ENCODE results near the gene GPA33. TPM values are rescaled to one million over a fixed set of nuclear protein-coding genes. Genes with fewer than 3 reads are reported as not detected.

GPA33 gene
- total RNA-seq, 2 donors from 2014 or later = not detected

DNA sequence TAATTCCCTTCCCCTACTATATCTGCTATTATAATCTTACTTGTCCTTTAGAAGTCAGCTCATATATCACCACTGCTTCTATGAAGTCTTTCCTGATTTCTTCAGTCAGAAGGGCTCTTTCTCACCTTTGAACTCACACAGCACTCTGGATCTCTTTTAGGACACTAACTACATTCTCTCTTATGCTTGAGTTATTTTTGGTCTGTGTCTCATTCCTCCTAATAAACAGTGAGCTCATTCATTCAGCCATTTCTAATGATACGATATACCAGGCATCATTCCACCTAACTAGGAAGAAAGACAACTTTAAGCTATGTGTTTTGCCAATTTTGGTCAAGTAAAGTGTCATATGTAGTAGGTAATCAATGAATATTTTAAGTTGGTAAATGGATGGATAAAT is 2.5 kb upstream of the GPA33 start:
- Histone ChIP-seq H3K36me3 (no peaks in the 10 kb centered on the region), H3K4me3 (no peak overlapping the region), H3K4me1 (replicated peaks) (no peaks in the 10 kb centered on the region), H3K9me3 (no peaks in the 10 kb centered on the region), H3K27me3 (replicated peaks; ENCODE audit: insufficient read depth) (no peaks in the 10 kb centered on the region), H3K27ac (no peak overlapping the region)
- 83% methylated on average over 1 of the region's 1 CpG for WGBS
- no peak for TF ChIP-seq POLR2AphosphoS5 (IDR thresholded peaks at IDR 0.05)
- no peak for TF ChIP-seq POLR2A (IDR thresholded peaks at IDR 0.05)
- TF ChIP-seq, protein P1, sequence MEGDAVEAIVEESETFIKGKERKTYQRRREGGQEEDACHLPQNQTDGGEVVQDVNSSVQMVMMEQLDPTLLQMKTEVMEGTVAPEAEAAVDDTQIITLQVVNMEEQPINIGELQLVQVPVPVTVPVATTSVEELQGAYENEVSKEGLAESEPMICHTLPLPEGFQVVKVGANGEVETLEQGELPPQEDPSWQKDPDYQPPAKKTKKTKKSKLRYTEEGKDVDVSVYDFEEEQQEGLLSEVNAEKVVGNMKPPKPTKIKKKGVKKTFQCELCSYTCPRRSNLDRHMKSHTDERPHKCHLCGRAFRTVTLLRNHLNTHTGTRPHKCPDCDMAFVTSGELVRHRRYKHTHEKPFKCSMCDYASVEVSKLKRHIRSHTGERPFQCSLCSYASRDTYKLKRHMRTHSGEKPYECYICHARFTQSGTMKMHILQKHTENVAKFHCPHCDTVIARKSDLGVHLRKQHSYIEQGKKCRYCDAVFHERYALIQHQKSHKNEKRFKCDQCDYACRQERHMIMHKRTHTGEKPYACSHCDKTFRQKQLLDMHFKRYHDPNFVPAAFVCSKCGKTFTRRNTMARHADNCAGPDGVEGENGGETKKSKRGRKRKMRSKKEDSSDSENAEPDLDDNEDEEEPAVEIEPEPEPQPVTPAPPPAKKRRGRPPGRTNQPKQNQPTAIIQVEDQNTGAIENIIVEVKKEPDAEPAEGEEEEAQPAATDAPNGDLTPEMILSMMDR (IDR thresholded peaks at IDR 0.05) = no peak
- no peak for DNase-seq (ENCODE audit: low spot score)
- intact Hi-C loops (cut with DNase I) = no loop called here

DNA sequence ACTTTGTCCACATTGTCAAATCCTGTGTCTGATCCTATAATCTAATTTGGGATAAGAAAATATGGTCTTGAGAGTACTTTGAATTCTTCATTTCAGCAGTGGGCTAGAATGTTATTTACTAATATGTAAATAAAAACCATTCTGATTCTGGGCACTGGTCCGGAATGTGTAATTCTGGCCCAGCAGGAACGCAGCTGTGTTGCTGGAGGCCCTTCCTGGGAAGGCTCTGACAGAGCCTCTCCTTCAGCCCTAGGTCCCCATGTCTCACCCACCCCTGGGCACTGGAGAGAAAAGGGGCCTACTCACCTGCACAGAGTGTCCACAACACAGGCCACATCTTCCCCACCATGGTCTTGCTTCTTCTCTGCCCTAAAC is 251 bp downstream of the GPA33 start:
- no peak for DNase-seq (ENCODE audit: low spot score)
- WGBS = 70% methylated on average over 2 of the region's 2 CpGs
- Histone ChIP-seq H3K9me3 (no peaks in the 10 kb centered on the region), H3K4me1 (replicated peaks) (no peaks in the 10 kb centered on the region), H3K36me3 (no peaks in the 10 kb centered on the region), H3K27ac (no peak overlapping the region), H3K4me3 (no peak overlapping the region), H3K27me3 (replicated peaks; ENCODE audit: insufficient read depth) (no peaks in the 10 kb centered on the region)
- TF ChIP-seq, protein P1 (IDR thresholded peaks at IDR 0.05) = no peak
- no peak for TF ChIP-seq POLR2A (IDR thresholded peaks at IDR 0.05)
- no peak for TF ChIP-seq POLR2AphosphoS5 (IDR thresholded peaks at IDR 0.05)
- intact Hi-C loops (cut with DNase I) = no loop called here

DNA sequence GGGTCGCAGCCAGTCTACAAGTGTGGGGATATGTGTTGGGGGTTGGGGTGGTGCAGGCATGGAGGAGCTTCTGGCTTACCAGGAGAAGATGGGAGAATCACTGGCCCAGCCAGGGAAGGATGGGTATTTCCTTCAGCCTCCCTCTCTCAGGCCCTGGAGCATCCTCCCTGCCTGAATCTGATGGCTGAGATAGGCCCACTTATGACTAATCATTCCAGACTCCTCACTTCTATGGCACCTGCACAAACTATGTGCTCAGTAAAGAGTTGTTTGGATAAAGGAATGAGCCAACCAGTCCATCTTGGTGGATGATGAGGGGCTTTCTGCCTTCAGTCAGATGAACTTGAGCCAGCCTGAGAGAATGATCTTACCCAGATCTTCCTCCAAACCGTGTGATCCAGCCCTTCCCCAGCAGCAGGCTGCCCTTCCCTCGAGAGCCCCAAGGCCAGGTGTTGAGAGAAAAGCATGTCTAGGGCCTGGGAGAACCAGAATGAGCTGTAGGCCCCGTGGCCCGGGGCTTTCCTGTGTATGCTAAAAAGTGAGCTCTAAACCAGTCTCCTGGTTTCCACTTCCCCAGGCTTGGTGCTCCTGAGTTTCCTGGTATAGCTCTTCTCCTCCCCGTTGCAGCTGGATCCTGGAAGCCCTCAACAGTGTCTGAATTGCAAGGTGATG is 1.3 kb downstream of the GPA33 start:
- TF ChIP-seq POLR2AphosphoS5 (IDR thresholded peaks at IDR 0.05) = no peak
- TF ChIP-seq, protein P1 (IDR thresholded peaks at IDR 0.05) = no peak
- TF ChIP-seq POLR2A (IDR thresholded peaks at IDR 0.05) = no peak
- no peaks in the 10 kb centered on the region for H3K9me3 ChIP-seq
- no peaks in the 10 kb centered on the region for H3K27me3 ChIP-seq (replicated peaks; ENCODE audit: insufficient read depth)
- 87% methylated on average over 6 of the region's 6 CpGs for WGBS
- no peak for DNase-seq (ENCODE audit: low spot score)
- no peak overlapping the region for H3K27ac ChIP-seq
- no peaks in the 10 kb centered on the region for H3K36me3 ChIP-seq
- no peaks in the 10 kb centered on the region for H3K4me1 ChIP-seq (replicated peaks)
- intact Hi-C loops (cut with DNase I) = no loop called here
- no peak overlapping the region for H3K4me3 ChIP-seq

DNA sequence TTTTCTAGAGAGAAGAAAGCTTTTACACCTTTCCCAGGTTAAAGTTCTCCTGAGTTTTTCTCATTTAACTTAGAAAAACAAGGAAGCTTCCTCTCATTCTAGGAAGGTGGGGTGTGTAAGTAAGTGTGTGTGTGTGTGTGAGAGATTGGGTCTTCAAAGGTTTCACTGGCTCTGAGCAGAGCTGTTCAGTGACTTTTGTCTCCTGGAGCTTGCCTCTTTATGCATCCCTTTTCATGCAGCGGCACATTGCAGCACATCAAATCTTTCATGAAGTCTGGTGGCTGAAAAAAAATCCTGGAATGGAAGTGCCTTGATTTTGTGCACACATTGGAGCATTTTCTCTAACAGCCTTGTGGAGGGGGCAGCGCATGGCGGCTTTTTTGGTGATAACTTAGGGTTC is 3.4 kb downstream of the GPA33 start:
- Histone ChIP-seq H3K36me3 (no peaks in the 10 kb centered on the region), H3K4me1 (replicated peaks) (no peaks in the 10 kb centered on the region), H3K4me3 (no peak overlapping the region), H3K9me3 (no peaks in the 10 kb centered on the region), H3K27ac (no peak overlapping the region), H3K27me3 (replicated peaks; ENCODE audit: insufficient read depth) (no peaks in the 10 kb centered on the region)
- intact Hi-C loops (cut with DNase I) = no loop called here
- TF ChIP-seq POLR2AphosphoS5 (IDR thresholded peaks at IDR 0.05) (no peak), POLR2A (IDR thresholded peaks at IDR 0.05) (no peak)
- TF ChIP-seq, protein P1 (IDR thresholded peaks at IDR 0.05) = no peak
- DNase-seq (ENCODE audit: low spot score) = no peak
- 89% methylated on average over 3 of the region's 3 CpGs for WGBS

DNA sequence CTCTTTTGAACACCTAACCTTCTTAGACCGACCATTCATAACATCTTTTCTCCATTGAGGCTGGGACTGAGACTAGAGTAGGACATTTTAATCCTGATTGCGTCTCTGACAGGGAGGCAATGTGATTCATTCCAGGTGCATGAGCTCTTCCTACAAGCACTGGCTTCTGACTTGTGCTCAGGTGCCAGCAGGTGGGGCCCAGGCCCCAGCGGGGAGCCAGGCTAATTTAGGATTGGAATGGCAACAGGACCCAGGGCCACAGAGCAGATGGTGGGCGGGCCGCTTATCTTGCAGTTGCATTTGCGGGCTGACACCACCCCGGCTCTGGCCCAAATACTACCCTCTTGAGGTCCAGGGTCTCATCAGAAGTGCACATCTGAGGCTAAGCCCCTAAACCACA is 4.1 kb downstream of the GPA33 start:
- DNase-seq (ENCODE audit: low spot score) = no peak
- Histone ChIP-seq H3K36me3 (no peaks in the 10 kb centered on the region), H3K9me3 (no peaks in the 10 kb centered on the region), H3K4me3 (no peak overlapping the region), H3K27ac (no peak overlapping the region), H3K4me1 (replicated peaks) (no peaks in the 10 kb centered on the region), H3K27me3 (replicated peaks; ENCODE audit: insufficient read depth) (no peaks in the 10 kb centered on the region)
- intact Hi-C loops (cut with DNase I) = no loop called here
- TF ChIP-seq, protein P1 (IDR thresholded peaks at IDR 0.05) = no peak
- no peak for TF ChIP-seq POLR2AphosphoS5 (IDR thresholded peaks at IDR 0.05)
- TF ChIP-seq POLR2A (IDR thresholded peaks at IDR 0.05) = no peak
- WGBS = 92% methylated on average over 7 of the region's 7 CpGs
